Activated CD4-positive, alpha-beta T cell treated with anti-CD3 and anti-CD28 coated beads, Interleukin-2, Interleukin-6, amounts not matched to agents 100 ng/mL and 50 ng/mL, durations not matched to agents 16 hours and 8 hours (primary cell): Measurements from ENCODE around the gene THAP3.
"Not testable (repeated sequence)": the region's sequence is repeated elsewhere in the genome, so short reads cannot be mapped to it uniquely, and the experiment has no call there.

Experiments used
- DNase-seq: peaks from one replicate; pipeline ENCODE4 v3.0.0-alpha.2; 2020

THAP3 gene

DNA sequence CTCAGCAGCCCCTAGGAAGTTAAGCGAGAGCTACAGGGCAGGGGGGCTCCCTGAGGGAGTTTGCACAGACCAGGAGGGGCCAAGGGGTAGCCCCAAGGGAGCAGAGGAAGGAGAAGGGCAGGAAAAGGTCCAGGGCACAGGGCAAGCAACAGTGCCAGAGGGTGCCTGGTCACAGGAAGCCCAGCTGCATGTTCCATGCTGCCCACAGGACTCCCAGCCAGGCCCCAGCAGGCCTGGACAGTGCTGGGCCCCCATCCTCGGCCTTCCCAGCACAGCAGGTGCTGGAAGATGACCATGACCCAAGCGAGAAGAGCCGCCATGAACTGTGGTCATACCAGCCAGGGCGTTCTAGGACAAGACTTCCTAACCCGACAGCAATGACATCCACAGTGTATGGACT, 33.0 kb upstream of the THAP3 start:
- DNase-seq = no peak

DNA sequence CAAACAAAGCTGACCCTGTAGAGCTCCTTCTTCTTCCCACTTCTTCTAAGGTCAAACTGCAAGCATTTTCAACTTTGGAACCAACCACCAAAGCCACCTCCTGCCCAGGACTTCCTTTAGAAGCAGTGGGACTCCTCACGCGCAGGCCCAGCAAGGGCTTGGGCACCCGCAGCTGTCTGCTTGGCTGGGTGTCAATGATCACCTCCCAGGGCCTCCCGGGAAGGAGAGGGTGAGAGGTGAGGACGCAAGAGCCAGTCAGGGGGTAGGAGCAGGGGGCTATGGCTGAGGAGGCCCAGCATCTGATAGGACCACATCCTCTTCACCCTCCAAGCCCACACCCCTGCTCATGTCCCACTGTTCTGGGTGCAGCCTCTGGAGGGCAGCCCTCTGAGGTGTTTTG, 32.2 kb upstream of the THAP3 start:
- no peak for DNase-seq

DNA sequence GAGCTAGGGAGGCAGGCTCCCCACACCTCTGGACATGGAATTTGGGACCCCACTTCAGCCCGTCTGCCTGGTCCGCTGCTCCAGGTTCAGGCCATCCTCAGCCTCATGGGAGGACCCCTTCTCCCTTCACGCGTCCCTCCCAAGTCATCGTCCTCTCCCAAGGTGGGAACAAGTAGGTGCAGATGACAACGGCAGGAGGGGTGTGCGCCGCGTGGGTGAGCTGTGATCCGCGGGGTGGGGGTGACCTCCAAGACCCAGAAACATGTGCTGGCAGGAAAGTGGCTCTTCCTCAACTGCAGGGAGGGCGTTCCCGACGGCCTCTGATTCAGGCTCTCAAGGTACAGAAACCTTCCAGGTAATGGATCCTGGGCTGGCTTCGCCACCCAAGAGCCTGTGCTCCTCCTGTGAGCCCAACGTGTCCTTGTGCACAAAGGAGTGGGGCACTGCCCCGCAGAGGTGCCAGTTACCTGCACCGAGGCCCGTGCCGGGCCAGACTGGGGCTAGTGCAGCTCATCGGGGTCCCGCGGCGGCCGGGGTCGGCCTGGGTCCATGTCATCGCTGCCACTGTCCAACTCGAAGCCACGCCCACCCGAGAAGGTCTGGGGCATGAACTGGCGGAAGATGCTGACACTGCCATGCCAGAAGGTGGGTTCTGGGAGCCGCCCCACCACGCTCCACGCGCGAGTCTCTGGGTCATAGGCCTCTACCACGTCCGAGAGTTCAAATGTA, 31.6 kb upstream of the THAP3 start:
- DNase-seq = no peak

DNA sequence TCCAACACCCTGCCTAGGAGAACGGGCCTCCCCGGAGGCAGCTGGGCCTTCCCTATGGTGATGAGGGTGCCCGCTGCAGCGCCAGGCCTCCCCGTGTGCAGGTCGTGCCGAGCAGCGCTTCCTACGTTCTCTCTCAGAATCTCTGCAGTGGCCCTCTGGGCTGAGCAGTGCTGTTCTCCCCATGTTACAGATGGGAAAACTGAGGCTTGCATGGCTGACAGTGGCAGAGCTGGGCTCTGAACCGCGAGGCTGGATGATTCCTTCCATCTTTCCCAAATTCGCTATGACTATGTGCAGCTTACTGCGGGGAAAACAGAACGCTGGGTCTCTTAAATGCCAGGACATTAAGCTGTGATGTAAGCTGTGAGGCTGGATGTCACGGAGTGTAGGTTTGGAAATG, 30.9 kb upstream of the THAP3 start:
- no peak for DNase-seq

DNA sequence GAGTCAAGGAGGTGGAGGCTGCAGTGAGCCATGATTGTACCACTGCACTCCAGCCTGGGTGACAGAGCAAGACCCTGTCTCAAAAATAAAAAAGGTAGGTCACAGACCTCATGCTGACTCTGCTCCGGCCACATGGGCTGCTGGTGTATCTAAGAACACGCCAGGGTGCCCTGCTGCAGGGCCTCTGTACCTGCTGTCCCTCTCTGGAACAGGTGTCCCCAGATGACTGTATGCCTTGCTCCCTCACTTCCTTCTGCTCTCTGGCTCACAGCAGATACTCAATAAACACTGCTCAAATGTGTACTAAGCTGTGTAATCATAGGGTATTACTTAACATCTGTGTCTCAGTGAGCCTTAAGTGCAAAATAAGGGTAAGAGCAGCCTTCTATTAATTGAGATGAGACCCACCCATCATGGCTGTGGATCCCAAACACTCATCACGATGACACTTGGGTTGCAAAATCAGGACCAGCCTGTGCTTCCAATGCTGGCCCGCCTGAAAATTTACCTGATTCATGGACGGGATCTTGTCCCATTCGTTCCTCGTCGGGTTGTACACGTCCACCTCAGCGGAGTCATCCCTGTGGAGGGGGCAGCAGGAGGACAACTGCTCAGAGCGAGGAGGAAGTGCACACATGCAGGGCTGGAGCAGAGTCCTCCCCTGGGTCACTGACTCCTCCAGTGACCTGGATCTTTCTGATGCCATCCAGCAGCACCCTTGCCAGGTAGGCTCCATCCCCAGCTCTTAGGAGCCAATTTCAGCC, 29.5 kb upstream of the THAP3 start:
- DNase-seq = no peak

DNA sequence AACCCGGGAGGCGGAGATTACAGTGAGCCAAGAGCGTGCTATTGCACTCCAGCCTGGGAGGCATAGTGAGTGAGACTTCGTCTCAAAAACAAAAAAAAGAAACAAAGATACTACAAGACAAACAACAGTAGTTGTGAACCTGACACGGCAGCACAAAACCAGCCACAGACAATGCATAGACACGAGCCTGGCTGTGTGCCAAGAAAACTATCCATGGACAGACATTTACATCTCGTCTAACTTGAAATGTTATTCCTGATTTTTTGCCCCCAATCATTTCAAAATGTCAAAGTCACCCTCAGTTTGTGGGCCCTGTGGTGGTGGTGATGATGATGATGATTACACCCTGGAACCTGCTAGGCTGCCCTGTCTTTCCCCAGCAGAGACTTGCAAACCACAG, 28.3 kb upstream of the THAP3 start:
- DNase-seq = no peak

DNA sequence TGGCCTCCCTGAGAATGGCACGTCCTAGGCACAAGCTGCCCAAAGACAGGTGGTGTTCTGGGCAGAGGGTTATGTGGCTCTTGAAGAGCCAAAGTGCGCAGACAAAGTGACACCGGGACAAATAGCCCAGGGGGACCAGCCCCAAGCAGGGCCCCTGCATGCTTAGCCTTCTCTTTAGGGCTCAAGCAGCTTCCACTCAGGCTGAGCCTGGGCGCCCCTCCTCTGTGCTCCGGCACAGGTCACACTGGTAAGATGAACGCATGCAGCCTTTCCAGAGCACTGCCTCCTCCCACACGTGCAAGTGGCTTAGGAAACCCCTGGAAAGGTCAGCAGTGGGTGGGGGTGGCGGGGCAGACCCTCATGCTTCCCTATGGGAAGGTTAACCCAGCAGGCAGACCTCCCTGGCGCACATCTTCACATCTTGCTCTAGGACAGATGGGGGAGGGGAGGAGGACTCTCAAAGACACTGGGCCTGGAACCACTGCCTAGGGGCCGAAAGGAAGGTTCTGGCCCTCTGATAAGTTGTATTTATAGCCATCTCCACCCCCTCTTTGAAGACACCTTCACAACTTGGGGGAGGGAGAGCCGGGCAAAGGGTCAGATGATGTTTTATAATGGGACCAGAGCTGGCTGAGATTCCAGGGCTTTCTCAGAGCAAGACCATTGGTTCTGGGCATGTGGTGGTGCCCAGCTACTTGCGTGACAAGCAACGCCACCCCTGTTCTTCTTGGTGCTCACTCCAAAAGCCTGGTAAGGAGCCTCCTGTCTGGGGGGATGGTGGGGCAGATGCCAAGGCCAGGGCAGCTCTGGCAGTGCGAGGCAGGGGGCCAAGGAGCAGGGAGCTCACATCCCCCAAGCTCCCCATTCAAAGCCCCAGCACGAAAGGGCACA, 27.5 kb upstream of the THAP3 start:
- DNase-seq = no peak

DNA sequence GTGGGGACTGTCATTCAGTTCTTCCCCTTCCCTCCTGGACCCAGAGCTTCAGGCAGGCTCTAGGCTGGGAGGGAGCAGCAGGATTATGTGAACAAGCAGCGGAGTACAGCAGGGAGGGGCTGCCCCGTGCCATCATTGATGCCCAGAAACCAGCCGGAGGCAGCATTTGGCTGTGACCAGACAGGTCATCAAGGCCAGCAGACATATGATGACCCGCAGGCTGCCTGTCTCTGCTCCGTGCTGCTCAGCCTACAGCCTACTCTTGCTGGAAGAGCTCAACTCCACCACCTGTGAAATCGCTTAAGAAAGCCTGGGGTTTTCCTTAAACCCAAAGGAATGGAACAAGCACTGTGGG, 26.9 kb upstream of the THAP3 start:
- no peak for DNase-seq

DNA sequence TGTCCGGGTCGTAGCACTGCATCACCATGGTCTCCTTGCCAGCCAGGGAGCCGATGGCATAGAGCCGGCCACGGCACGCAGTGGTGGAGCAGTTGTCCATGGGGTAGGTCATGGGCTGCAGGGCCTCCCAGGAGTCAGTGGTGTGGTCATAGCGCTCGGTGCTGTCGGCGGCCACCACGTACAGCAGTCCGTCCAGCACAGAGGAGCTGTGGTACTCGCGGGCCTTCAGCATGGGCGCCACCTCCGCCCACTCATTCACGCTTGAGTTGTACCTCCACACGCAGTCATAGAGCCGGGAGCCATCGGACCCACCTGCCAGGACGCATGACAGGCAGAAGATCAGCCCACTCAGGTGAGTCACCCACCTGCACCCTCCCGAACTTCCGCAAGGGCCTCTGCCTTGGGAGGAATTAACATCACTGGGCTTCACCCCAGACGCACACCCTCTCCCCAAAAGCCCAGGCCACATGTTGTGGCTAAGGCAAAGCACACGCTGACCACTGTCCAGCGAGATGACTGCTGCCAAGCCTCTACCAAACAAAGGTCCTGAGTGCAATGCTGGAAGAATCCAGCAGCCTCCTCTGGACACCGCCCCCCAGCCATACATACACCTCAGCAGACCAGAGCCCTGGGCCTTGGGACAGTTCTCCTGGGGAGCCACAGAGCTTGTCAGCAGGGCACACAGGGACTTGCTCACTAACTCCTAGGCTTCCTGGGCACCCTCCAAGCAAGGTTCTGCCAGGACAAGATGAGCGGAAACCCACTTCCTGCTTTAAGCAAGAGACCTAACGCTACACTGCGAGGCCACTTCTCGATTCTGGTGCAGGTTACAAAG, 25.3 kb upstream of the THAP3 start:
- peak; percentile 67 for DNase-seq

DNA sequence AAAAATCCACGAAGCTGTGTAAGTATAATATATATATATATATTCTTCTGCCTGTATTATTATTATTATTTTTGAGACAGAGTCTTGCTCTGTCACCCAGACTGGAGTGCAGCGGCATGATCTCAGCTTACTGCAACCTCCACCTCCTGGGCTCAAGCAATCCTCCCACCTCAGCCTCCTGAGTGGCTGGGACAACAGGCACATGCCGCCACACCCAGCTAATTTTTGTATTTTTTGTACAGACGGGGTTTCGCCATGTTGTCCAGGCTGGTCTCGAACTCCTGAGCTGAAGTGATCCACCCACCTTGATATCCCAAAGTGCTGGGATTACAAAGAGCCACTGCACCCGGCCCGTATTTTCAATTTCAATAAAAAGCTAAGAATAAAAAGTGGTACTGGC, 24.7 kb upstream of the THAP3 start:
- DNase-seq = not testable (repeated sequence)

DNA sequence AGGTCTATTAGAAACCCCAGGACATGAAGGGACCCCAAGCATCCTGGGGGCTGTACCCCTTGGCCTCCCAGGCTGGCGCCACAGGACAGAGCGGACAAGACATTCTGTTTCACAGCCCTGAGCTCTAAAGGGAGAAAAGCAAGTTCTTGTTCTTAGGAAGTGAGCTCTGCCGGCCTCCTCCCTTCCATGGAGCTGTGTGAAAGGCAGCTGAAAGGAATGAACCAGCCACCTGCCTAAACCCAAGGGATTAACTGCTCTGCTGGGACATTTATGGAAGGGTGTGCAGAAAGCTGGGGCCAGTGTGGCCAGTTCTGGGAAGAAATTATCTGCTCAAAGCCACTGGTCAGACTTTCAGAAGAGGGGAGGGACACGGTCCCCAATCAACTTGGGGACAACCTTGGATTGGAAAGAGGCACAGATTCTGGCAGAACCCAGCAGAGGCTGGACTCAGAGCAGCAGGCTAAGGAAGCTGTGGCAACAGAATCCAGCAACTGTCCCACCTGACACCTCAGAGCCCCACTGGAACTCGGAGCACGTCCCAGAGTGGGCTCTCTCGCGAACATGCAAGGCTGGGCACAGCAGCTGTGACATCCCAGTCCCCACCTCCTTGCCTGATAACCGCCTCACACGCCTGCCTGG, 24.1 kb upstream of the THAP3 start:
- no peak for DNase-seq

DNA sequence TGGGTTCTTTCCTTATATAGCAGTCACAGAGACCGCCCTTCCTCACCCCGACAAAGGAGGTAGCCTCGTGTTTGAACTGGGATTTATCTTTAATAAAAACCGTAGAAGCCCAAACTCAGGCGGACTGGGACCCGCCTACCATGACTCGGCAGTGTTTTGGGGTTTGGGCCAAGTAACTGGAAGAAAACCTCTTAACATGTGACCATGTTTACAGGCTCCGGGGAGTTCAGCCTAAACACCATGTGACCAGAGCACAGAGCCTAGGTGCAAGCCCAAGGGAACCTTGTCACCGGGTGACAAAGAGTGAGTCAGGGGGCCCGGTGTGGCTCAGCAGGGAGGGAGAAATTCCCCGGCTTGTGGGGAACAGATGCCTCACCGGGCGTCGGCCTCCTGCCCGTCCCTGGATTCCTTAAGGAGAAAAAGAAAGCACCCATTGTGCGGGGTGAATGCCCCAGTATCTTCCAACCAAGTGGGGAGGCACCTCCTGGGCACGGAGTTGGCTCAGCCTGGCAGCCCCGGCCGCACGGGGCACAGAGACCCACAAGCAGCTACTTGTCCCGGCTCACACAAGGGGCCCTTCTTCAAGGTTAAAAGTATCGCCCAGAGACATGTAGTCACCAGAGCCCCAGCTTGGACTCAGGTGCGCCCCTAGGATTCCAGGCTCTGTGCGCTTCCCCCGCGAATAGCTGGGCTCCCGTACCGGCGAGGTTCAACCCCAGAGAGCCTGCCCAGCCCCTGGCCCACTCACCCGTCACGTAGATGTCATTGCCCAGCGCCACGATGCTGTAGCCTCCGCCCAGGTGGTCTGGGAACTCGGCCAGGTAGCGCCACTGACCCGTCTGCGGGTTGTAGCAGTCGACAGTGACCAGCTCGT, 23.4 kb upstream of the THAP3 start:
- DNase-seq = peak; percentile 88

DNA sequence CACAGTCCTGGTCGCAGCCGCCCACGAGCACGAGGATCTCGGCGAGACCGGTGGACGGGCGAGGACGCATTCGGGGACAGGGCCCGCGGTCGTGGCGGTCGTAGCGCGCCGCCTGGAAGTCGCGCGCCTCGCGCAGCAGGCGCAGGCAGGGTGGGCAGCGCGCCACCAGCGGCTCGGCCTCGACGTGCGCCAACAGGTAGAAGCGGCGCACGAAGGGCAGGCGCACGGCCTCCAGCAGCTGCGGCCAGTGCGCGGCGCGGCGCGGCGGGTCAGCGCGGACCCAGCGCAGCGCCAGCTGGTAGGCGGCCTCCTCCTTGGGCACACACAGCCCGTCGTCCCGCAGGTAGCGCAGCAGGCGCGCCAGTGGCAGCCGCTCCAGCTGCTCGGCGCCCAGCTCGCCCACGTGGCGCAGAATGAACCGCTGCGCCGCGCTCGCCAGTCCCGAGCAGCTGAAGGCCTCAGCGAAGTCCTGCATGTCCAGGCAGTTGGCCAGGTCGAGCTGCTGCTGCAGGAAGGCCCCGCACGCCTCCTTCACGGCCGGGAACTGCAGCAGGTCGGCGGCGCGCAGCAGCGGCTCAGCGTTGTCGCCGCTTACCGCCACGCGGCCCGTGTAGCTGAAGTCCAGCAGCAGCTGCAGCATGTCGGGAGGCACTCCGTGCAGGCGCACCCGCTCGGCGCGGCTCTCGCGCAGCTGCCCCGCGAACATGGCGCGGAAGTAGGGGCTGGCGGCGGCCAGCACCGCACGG, 22.6 kb upstream of the THAP3 start:
- DNase-seq = peak; percentile 38

DNA sequence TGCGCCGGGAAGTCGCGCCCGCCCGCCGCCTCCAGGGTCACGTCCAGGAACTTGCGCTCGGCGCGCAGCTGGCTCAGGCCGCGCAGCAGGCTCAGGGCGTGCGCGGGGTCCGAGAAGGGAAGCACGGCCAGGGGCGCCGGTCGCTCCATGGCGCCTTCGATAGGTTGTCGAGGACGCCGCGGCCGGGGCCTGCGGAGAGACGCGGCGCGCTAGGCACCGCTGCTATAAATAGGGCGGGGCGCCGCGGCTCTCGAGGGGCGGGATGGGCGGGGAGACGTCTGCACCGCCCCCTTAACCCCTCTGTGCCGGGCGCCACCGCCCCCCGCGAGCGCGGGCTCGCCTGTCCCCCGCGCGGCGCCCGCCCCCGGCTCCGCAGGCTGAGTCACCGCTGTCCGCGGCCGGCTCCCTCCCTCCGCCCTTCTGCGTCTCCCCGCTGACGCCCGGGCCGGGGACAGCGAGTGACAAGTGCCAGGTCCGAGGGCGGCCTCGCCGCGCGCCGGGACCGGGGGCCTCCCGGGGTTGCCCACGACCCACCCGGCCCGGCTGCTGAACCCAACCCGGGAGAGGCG, 21.9 kb upstream of the THAP3 start, which contains the start of gene KLHL21:
Gene KLHL21 (minus strand): TSS at position 201 of the 569 bp plus-strand sequence. CDS start 52 bp downstream, at position 149.
- DNase-seq = peak; percentile 92

DNA sequence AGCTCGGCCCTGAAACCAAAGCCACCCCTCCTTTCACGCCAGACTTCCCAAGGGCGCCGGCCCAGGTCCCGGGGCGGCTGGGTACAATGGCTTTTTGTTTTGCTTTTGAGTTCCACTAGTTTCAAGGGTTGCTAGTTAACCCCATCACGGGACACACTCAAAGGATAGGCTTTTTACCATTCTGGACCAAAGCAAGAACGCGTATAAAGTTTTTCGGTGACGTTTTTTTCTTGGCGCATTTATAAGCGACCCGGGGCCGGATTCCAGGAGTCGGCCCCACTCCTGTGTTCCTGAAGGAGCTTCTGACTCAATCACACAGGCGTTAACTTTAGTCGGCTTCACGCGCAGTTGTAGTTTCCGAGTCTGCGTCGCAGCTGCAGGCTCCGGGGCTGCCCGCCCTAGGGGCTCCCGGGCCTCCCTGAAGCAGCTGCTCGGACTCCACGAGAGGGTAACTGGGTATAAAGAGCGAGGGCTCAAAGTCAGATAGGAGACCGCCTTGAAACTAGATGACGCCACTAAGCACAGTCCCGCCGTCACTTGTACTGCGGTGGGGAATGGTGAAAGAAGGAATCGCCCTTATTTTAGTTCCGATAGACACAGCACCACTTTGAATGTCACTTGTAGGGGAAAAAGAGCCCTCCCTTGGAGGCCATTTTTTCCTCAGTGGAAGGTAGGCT, 21.3 kb upstream of the THAP3 start:
- DNase-seq = peak; percentile 70

DNA sequence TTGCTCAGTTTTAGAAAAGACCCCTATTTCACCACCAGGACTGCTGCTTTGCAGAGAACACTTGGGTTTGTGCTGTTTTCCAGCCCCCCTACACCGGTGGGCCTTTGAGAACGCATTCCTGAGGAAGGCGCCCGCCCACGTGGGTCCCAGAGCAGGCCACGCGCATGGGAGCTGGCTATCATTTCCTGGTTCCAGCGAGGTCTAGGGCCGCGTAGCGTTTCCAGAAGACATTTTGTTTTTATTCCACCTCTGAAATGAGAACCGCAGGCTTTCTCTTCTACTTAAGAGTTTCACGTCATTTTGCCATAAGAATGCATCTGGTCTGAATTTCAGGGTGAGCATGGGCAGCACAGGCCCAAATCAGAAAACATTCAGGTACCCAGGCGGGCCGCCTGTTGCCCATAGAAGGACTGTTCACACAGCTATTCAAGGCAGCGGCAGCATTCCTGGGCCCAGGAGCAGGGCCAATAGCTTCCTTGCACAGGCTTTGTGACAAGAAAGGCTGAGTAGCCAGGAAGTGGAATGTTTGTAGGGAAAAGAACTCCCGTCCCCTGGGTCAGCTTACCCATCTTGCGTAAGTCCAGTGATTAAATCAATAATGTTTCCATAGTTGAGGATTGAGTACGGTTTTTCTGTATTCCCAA, 20.6 kb upstream of the THAP3 start:
- DNase-seq = no peak

DNA sequence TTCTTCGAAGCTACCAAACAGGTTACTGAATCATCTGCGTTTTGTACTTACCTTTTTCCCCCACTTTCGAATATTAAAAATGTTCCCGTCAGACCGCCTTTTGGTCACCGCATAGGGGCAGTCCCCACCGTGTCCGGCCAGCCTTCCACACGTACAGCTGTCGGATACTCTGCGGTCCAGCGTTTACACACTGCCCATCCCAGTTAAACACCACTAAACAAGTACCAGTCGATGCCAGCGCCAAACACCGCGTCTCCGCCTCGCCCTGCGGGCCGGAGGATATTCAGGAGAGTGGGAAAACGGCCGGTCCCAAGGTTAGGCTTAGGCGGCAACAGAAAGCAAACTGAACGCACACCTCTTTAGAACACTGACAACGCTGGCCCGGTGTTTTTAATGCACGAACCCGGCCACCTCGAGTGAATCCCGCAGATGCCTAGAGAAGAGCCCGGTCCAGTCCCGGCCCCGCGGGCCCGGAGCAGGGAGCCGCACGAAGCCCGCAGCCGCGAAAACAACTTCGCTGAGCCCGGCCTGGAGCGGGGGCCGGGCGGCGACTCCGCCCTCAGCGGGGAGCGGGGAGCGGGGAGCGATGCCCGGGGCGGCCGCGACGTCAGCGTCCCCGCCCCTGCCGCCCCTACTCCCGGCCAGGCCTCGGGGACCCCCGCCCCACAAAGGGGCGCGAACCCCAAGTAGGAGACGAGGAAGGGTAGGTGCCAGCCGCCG, 11.9 kb upstream of the THAP3 start:
- DNase-seq = no peak
